Ovary (tissue), 3 donors: ENCODE data around the gene TAC4.

ENCODE experiments used
- EP300 ChIP-seq: sonication (generic); formaldehyde crosslinking; IDR thresholded peaks from one replicate; pipeline ENCODE4 v1.6.1; 2017; ENCODE audit warnings: antibody characterized with exemption
- POLR2A ChIP-seq: fragments of 450-650 bp; IDR thresholded peaks from one replicate; pipeline ENCODE4 v1.6.1; 2017; ENCODE audit warnings: antibody characterized with exemption, mild to moderate bottlenecking, moderate library complexity
- TF ChIP-seq, protein P1 (sequence below), 3 donors: fragments of 450-650 bp in 2 of 3; fragments of 200-600 bp in 1 of 3; IDR thresholded peaks; one replicate each; pipeline versions ENCODE4 v1.5.1 to v1.8.0; 2016 to 2022; ENCODE audit warnings: antibody characterized with exemption in 3 of 3, mild to moderate bottlenecking in 1 of 3
- donor health status: DM: no; HTN: no; CAD: no.

- TF ChIP-seq, protein P1, sequence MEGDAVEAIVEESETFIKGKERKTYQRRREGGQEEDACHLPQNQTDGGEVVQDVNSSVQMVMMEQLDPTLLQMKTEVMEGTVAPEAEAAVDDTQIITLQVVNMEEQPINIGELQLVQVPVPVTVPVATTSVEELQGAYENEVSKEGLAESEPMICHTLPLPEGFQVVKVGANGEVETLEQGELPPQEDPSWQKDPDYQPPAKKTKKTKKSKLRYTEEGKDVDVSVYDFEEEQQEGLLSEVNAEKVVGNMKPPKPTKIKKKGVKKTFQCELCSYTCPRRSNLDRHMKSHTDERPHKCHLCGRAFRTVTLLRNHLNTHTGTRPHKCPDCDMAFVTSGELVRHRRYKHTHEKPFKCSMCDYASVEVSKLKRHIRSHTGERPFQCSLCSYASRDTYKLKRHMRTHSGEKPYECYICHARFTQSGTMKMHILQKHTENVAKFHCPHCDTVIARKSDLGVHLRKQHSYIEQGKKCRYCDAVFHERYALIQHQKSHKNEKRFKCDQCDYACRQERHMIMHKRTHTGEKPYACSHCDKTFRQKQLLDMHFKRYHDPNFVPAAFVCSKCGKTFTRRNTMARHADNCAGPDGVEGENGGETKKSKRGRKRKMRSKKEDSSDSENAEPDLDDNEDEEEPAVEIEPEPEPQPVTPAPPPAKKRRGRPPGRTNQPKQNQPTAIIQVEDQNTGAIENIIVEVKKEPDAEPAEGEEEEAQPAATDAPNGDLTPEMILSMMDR (IDR thresholded peaks at IDR 0.05) = no peak
- TF ChIP-seq POLR2A (no peak), EP300 (no peak)
Observed at GRCh38 chr17:49798738-49799137, 49.1 kb downstream of the TAC4 start.
